ENCODE measurements around the gene FUT8.

Gene FUT8

GRCh38 chr14:65560340-65561027 lies 148.0 kb downstream of the FUT8 start:
- DNase-seq = no peak

DNA sequence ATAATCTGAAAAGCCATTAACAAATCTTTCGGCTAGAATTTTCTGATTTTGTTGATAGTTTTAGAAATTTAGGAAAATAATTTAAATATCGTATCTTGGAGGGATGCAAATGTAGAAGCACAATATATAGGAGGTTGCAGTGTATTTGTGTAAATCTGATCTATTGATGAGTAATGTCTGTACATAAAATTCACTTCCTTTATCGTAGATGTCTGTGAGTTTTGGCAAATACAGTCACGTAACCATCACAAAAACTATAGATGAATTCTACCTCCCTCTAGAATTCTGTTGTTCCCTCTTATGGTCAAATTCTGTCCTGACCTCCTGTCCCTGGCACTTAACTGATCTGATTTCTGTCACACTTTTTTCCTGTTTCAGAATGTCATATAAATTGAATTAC lies 151.8 kb downstream of the FUT8 start:
- DNase-seq = no peak

- DNase-seq = no peak
These were observed 153.4 kb downstream of the FUT8 start for GRCh38 chr14:65565948-65566347.

DNA sequence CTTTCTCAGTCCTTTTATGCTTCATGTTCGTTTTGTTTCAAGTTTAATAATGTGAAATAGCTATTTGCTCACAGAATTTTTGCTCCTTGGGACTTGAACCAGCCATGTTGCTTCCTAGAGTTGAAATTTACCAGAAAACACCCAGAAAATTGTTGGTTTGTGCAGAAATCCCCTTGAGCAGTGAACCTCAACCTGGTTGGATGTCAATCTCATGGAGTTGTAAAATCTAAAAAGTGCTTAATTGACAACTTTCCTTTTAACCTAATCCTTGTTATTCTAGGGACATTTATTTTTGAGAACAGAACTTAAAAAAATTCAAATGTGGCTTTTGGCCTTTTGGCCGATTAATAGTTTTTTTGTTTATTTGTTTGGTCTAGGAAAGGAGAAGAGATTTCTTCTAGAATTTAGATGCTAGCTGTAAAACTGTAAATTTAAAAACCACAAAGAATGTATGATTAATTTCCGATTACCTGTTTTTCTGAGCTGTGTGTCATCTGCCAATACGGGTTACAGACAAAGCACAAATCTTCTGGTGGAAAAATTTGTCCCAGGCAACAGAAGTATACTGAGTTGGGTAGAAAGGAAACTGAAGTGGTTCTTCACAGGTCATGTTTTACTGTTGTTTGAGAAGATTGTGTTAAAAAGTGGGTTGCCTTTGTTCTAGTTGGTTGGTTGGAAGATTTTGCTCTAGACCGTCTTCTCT lies 154.4 kb downstream of the FUT8 start:
- DNase-seq = no peak

DNA sequence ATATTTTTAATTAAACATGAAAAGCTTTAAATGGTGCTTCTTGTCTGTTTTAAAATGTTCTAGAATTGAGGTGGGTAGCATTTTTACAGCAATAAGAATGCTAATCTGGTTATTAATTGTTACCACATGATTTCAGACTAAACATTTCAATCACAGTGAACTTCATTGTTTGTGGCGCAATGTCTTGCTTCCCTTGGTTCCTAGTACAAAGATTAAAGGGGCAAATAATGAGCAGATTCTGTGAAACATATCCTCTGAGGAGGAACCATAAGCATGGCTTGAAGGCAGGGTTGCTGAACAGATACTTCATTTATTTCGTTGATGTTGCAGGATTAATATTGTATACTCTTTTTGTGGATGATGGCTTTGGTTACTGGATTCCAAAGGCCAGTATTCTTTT lies 162.1 kb downstream of the FUT8 start:
- no peak for DNase-seq

GRCh38 chr14:65575389-65575788 lies 162.9 kb downstream of the FUT8 start:
- no peak for DNase-seq

GRCh38 chr14:65580973-65581372 lies 168.4 kb downstream of the FUT8 start:
- no peak for DNase-seq

GRCh38 chr14:65581378-65581777 lies 168.8 kb downstream of the FUT8 start:
- no peak for DNase-seq

DNA sequence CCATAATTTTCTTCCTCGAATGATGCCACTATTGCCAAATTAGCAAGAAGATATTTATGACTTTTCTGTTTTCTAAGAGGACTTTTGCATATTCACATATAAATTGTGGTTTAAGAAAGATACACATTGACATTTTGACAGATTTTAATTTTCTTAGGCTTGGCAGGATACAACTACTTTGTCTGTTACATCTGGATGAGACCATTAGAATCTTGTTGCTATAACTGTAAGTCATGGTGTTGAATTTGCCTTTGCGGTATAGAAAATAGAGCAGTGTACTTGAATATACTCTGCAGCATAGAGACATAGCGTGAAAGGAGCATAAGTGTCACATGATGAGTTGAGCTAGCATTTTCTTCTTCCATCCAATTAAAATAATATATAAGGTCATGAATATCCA lies 169.3 kb downstream of the FUT8 start:
- DNase-seq = no peak

DNA sequence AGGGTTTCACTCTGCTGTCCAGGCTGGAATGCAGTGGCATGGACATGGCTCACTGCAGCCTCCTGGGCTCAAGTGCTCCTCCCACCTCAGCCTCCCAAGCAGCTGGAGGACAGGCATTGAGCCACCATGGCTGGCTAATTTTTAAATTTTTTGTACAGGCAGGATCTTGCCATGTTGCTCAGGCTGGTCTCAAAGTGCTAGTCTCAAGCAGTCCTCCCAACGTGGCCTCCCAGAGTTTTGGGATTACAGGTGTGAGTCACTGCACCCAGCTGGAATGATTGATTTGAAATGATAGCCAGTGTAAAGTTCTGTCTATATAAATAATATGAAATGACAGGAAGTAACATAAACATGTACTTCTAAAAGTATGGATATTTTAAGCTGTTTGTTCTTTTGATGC lies 172.7 kb downstream of the FUT8 start:
- no peak for DNase-seq

- DNase-seq = no peak
These were observed 176.1 kb downstream of the FUT8 start for GRCh38 chr14:65588426-65589140.

DNA sequence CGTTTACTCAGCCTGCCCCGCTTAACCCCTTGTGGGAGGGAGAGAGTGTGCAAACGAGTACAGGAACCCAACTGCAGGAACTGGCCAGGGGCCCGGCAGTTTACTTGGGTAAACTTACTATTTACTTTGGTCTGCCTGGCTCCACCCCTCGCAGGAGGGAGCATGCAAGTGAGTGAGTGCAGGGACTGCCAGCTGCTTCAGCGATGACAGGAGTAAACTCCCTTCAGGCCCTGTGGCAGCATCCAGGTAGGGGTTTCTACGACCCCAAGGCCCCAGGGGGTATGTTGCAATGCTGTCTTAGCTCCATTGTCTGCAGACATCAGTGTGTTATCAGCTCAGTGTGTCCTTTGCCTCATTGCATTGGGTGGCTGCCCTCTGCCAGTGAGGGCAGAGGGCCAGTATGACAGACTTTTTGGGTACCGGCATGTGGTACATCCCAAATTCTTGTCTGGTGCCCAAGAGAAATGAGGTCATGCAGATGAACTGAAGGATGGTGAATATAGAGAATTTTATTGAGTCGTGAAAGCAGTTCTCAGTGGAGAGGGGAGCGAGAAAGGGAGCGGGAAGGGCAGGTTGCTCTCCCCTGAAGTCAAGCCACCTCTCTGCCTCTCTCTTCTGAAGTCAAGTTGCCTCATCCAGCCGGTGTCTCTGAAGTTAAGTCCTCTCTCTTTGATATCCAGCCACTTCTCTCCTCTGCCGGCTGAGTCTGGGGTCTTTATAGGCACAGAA lies 181.8 kb downstream of the FUT8 start:
- no peak for DNase-seq

DNA sequence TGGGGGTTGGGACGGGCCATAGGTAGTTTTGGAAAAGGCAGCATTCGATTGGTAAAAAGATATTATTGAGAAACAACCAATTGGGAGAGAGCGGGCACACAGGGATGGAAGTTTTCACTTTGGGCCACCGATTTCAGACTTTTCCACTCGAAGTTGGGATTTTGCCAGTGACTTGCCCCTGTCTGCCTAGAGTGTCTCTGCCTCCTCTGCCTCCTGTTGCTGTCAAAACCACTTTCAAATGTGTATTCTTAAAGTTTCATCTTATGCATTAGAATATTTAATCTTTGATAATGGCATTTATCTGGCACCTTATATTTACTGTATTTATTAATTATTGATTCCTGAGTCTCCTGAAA lies 182.3 kb downstream of the FUT8 start:
- no peak for DNase-seq

DNA sequence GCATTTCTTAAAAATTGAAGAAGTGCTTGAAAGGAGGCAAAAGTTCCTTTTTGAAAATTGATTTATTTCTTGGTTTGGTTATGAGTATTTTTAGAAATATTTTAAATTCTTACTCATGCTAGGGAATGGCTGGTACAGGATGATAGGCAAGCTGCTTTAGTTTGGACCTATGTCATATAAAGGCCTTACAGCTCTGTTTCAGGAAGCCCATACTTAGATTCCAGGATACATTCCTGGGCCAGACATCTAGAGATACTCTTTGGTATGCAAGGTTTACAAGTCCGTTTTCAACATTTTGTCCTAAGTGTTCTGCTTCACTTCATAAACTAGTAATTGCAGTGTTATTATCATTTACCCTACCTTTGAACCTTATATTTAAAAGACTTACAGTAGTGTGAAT lies 186.8 kb downstream of the FUT8 start:
- DNase-seq = no peak

DNA sequence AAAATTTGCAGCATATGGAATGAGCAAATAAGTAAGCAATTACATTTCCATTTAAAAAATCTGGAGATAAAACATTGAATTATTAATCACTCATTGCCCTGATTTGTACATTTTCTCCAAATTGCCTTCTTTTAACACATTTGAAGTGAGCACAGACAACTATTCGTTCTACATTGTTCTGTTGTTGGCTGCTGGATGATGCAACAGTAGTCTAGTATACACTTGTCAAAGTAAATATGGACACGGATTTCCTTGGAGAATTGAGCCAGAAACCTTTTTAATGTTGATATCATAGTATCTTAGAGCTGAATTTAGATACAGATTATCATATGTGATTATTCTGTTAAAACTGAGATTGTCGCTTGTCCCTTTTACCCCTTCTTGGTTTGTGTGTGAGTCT lies 188.2 kb downstream of the FUT8 start:
- no peak for DNase-seq

DNA sequence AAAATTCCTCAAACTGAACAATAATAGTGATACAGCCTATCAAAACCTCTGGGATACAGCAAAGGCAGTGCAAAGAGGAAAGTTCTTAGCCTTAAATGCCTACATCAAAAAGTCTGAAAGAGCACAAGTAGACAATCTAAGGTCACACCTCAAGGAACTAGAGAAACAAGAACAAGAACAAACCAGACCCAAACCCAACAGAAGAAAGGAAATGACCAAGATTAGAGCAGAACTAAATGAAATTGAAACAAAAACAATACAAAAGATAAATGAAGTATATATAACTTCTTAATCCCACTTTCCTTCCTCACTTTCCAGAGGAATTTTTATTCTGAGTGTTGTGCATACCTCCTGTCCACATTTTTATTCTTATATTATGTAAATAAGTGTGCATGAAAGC lies 192.0 kb downstream of the FUT8 start:
- DNase-seq = no peak

DNA sequence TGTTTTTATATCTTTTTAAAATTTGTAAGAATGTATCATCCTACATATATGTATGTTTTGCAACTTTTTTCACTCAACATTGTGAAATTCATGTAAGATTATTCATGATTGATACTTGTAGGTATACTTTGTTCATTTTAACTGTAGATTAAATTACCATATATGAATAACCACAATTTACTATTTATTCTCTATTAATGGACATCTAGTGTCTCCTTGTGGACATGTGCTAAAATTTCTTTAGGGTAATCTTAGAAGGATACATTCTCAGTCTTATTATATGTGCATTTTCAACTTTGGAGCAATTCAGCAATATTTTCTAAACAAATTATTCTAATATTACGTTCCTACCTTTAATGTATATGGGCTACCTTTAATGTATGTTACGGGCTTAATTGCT lies 192.4 kb downstream of the FUT8 start:
- DNase-seq = no peak

DNA sequence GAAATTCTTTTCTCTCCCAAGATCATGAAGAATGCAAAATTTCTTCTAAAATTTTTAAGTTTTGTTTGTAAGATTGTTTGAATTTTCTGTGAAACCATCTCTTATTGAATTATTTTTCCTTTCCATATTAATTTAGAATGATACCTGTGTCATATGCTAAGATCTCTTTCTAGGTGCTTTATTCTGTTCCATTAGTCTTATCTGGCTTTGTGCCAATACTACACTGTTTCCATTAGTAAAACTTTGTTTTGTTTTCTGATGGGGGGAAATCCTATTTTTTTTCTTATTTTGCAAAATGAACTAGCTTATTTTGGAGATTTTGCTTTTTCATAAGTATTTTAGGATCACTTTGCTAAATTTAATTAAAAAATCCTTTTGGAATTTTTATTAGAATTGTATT lies 193.9 kb downstream of the FUT8 start:
- no peak for DNase-seq

DNA sequence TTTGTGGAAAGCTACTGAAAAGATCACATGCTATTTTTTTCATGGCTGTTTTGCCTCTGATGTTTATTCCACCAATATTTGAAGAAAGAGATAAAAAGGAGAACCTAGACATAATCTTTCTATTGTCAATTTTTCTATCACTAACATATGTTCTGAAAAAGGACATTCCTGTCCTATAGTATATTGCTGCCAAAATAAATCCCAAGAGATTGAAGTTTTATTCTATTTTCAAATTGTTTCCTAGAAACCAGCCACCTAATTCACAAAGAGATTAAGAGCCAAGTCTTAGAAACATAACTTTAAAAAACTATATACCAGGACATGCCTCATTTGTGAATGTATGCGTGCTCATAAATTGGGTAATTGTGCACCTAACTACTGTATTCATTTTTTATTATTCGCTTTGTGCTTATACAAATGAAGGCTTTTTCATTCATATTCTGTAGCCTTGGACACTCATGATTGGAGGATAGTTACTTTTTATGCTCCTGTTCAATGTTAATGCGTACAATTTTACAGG lies 200.7 kb downstream of the FUT8 start:
- DNase-seq = no peak

GRCh38 chr14:65618996-65619395 lies 206.5 kb downstream of the FUT8 start:
- DNase-seq = no peak

- no peak for DNase-seq
These were observed 207.7 kb downstream of the FUT8 start for GRCh38 chr14:65620195-65620594.

DNA sequence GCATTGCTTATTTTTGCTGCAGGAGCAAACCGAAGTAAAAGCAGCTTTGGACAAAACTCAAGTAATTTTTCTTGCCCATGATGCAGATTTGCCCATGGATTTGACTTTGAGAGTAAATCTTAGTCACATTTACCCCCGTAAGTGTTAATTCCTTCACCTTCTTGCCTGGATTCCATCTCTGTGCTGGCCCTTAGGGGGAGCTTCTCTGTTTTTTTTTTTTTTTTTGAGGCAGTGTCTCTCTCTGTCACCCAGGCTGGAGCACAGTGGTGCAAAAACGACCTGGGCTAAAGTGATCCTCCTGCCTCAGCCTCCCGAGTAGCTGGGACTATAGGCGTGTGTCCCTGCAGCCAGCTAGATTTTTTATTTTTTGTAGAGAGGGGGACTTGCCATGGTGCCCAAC lies 210.2 kb downstream of the FUT8 start:
- no peak for DNase-seq

DNA sequence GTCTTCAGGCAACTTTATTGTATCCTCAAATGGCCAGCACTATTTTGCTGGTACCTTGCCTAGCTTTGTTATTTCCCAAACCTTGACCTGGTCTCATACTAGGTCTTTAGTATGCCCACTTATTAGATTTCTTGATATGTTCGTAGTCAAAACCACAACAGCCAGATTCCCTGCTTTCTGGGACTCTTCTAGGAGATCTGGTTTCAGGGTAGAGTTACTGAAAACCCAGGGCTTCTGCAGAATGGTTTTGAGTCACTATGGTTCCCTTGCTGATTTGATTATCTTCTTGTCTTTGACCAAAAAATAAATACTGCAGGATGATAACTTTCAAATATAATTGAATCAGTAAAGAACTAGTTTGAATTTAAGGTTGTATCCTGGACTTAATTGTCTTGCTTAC lies 211.2 kb downstream of the FUT8 start:
- no peak for DNase-seq

All from stimulated activated CD4-positive, alpha-beta T cell treated with anti-CD3 and anti-CD28 coated beads, Interleukin-15, amount 100 ng/mL, for 24 hours (primary cell).